Measurements from ENCODE around the gene MEGF11. TPM values are rescaled to one million over a fixed set of nuclear protein-coding genes. Genes with fewer than 3 reads are reported as not detected.

The MEGF11 gene
- total RNA-seq, 4 donors from 2014 or later = not detected

DNA sequence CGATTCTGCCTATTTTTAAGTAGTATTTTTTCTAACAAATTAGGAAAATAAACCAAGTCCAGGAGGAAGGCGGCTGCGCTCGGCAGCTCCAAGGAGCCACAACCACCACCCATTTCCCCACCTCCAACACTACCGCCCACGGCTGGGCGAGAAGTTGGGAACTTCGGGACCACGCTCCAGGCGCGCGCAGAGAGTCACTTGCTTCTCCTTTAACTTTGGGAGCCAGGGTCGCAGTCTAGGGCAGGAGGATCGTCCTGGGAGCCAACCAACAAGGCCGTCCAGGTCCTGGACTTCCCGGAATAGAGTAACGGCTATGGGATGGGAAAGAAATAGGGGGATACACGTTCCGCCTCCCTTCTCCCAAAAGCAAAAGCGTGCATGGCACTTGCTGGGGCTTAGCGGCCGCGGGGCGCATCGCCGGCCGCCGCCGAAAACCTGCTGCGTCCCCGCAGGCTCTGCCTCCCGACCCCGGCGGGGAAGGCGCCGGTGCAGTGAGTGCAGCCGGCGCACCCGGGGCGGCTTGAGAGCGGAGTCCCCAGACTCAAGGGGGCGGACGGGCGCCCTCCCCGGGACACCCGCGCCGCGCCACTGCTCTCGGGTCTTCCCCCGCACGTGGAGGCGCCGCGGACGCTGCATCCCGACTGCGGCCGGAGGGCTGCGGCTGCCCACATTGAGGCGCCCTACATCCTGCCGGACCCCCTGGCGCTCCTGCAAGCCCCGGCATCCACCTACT lies 699 bp downstream of the MEGF11 start:
- TF ChIP-seq, protein P1, sequence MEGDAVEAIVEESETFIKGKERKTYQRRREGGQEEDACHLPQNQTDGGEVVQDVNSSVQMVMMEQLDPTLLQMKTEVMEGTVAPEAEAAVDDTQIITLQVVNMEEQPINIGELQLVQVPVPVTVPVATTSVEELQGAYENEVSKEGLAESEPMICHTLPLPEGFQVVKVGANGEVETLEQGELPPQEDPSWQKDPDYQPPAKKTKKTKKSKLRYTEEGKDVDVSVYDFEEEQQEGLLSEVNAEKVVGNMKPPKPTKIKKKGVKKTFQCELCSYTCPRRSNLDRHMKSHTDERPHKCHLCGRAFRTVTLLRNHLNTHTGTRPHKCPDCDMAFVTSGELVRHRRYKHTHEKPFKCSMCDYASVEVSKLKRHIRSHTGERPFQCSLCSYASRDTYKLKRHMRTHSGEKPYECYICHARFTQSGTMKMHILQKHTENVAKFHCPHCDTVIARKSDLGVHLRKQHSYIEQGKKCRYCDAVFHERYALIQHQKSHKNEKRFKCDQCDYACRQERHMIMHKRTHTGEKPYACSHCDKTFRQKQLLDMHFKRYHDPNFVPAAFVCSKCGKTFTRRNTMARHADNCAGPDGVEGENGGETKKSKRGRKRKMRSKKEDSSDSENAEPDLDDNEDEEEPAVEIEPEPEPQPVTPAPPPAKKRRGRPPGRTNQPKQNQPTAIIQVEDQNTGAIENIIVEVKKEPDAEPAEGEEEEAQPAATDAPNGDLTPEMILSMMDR (IDR thresholded peaks at IDR 0.05) = no peak
- no peak for TF ChIP-seq POLR2A (IDR thresholded peaks at IDR 0.05)
- no peaks in the 10 kb centered on the region for H3K36me3 ChIP-seq
- no peaks in the 10 kb centered on the region for H3K9me3 ChIP-seq
- peak overlapping the region; percentile 35 to 74 (median 48) for H3K4me3 ChIP-seq
- intact Hi-C loops (cut with DNase I) = no loop called here
- WGBS, 2 donors = 0 to 2% methylated on average over 9 to 19 of the region's 64 CpGs
- peaks cover 16 to 88% (median 29%) of the 10 kb centered on the region in 4 donors for H3K27me3 ChIP-seq
- DNase-seq = no peak
- H3K4me1 ChIP-seq = peaks cover 21 to 34% (median 26%) of the 10 kb centered on the region in 3 donors
- no peak overlapping the region for H3K27ac ChIP-seq

DNA sequence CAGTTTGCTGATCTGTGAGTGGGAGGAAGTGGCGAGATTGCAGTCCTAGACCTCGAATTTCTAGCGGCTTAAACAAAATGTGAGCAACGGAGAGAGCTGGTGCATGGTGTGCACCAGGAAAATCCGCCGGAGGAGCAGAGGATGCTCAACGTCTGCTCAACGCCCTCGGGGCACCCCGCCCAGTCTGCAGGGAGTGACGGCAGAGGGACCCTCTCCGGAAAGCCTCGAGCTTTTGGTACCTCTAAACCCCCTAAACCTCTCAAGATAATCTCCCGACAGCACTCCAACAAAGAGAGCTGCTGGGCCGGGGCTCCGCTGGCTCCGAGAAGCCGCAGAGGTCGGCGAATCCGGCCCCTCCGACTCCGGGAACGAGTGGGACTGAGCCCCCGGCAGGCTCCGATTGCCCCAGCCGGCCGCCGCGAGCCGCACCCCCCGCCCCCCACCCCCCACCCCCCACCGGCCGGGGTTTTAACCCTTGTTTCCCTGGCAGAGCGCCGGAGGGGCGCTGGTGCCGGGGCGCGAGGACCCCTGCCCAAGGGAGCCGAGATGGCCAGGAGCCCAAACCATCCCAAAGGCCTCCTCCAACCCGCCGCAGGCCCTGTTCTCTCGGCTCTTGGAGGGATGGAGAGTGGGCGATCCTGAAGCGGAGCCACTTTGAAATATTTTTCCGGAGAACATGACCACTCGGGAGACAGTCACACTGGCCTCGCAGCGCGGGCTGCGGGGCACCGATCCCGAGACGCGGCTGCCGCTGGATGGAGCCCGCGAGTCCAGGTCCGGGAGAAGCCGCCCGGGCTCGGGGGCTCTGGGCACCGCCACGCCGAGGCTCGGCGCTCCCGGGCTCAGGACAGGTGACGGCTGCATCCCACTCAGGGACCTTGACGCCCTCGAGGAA lies 1.5 kb downstream of the MEGF11 start:
- H3K36me3 ChIP-seq = no peaks in the 10 kb centered on the region
- H3K4me3 ChIP-seq = peak overlapping the region; percentile 35 to 74 (median 48)
- H3K27me3 ChIP-seq = peaks cover 16 to 85% (median 29%) of the 10 kb centered on the region in 4 donors
- H3K4me1 ChIP-seq = peaks cover 21 to 34% (median 26%) of the 10 kb centered on the region in 3 donors
- no peak overlapping the region for H3K27ac ChIP-seq
- no peak for DNase-seq
- TF ChIP-seq, protein P1 (IDR thresholded peaks at IDR 0.05) = peak; percentile 31 to 62 (median 46)
- TF ChIP-seq POLR2A (IDR thresholded peaks at IDR 0.05) = no peak
- WGBS, 2 donors = 5% methylated on average over 30 of the region's 72 CpGs; no CpG with 5 or more reads in 1 of the 2 donors
- intact Hi-C loops (cut with DNase I) = no loop called here
- no peaks in the 10 kb centered on the region for H3K9me3 ChIP-seq

DNA sequence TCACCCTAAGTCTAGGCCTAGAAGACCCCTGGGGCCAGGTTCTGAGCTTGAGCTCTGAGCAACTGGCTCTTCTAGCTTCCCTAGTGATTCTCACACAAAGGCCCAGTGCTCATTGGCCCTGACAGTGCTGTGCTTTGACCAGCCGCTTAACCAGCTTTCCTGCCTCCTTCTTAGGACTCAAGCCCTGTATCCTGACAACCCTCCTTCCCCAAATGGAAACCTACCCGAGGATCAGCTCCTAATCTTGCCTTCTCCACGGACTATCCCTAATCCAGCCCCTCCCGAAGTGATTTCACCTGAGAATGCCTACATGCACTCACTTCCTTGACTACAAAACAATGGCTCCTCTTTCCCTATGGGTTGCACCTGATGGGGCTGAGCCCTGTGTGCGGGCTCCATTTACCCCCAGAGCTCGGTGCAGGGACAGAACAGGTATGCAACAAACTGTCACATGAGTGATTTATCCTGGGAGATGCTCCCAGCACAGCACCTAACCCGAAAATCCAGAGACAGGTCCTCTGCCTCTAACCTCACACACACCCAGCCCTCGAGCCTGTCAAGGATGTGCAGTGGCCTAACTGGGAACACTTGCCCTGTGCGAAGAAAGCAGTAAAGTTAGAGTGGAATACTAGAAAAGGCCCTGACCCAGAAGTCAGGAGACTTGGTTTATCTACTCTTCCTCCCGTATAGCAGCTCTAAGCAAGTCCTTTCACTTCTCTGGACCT lies 2.3 kb downstream of the MEGF11 start:
- Histone ChIP-seq H3K27ac (no peak overlapping the region), H3K9me3 (no peaks in the 10 kb centered on the region), H3K4me1 (peaks cover 21 to 34% (median 26%) of the 10 kb centered on the region in 3 donors), H3K36me3 (no peaks in the 10 kb centered on the region), H3K27me3 (peaks cover 16 to 76% (median 29%) of the 10 kb centered on the region in 4 donors), H3K4me3 (peak overlapping the region in 2 of 4 donors; percentile 43 to 74)
- WGBS, 2 donors = 61 to 62% methylated on average over 4 to 10 of the region's 10 CpGs
- DNase-seq = no peak
- intact Hi-C loops (cut with DNase I) = no loop called here
- no peak for TF ChIP-seq POLR2A (IDR thresholded peaks at IDR 0.05)
- TF ChIP-seq, protein P1 (IDR thresholded peaks at IDR 0.05) = no peak

DNA sequence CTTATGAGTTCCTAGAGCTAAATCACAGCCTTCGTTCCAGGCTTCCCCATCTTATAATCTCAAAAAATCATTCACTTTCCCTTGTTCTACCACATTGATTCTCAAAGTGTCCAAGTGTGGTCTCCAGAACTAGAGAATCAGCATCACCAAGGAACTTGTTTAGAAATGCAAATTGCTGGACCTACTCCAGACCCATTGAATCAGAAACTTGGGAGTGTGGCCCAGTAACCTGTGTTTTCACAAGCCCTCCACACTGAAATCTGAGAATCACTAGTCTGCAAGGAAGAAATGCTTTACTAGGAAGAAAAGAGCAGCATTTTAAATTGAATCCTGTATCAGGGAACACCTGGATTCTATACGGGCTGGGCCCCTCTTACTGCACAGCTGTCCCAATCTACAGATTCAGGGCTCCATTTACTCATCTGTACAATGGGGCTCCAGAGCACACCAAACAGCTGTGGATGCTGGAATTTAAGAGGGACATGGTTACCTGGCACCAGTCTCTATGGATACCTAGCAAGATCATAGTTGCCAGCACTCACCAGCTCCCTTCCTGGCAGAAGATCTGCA lies 3.9 kb downstream of the MEGF11 start:
- Histone ChIP-seq H3K36me3 (no peaks in the 10 kb centered on the region), H3K27me3 (peaks cover 16 to 75% (median 22%) of the 10 kb centered on the region in 4 donors), H3K4me1 (peaks cover 21 to 33% (median 26%) of the 10 kb centered on the region in 3 donors), H3K27ac (no peak overlapping the region), H3K4me3 (no peak overlapping the region), H3K9me3 (no peaks in the 10 kb centered on the region)
- TF ChIP-seq, protein P1 (IDR thresholded peaks at IDR 0.05) = no peak
- no peak for TF ChIP-seq POLR2A (IDR thresholded peaks at IDR 0.05)
- no peak for DNase-seq
- WGBS, 2 donors = 79 to 90% methylated on average over 2 of the region's 2 CpGs
- intact Hi-C loops (cut with DNase I) = no loop called here
